ENCODE measurements around the gene FOXI2.

The FOXI2 gene

GRCh38 chr10:127736222-127736914 is 617 bp upstream of the FOXI2 start:
- Mint-ChIP-seq H3K4me3 (no peak overlapping the region), H3K27me3 (peaks cover 43% of the 10 kb centered on the region), H3K27ac (no peak overlapping the region)

DNA sequence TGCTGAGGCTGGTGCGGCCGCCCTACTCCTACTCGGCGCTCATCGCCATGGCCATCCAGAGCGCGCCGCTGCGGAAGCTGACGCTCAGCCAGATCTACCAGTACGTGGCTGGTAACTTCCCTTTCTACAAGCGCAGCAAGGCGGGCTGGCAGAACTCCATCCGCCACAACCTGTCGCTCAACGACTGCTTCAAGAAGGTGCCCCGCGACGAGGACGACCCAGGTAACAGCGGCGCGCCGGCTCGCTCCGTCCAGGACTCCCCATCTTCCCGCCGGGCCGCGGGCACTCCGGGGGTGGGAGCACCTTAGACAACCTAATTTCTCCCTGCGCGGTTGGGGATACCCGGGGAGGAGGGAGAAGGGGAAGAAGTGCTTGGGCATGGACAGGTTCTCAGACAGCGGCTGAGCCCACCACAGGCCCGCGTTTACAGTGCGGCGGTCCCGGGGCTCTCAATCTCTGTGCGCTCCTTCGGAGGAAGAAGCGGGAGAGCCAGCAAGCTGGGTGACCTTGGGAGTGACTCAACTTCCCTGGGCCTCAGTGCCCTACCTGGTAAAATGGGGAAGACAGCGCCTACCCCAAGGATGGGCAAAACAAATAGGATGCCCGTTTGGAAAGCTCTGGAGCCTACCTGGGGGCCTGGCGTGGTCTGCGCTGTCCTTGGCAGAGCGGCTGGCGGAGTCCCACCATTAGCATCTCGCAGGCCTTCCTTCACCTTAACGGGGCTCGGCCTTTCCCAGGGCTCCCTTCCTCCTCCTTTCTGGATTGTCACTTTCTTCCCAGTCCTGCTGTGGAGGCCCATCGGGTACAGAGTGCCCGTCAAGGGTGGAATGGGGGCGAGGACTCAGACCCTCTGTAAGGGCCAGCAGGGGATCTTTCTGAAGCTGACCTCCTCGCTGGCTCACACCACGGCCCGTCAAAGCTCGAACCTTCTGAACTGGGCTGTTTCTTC is 852 bp downstream of the FOXI2 start:
- Mint-ChIP-seq H3K4me3 (no peak overlapping the region), H3K27ac (no peak overlapping the region), H3K36me3 (ENCODE audit: low read depth) (no peaks in the 10 kb centered on the region), H3K4me1 (ENCODE audit: low read depth) (no peaks in the 10 kb centered on the region), H3K27me3 (peaks cover 43% of the 10 kb centered on the region), H3K9me3 (no peaks in the 10 kb centered on the region)

More at GRCh38 chr10:127736222-127736914, 617 bp upstream of the FOXI2 start:
- H3K4me1 Mint-ChIP-seq (ENCODE audit: low read depth), result no peaks in the 10 kb centered on the region
- H3K36me3 Mint-ChIP-seq (ENCODE audit: low read depth), result no peaks in the 10 kb centered on the region
- H3K9me3 Mint-ChIP-seq, result no peaks in the 10 kb centered on the region

GRCh38 chr10:127738512-127739424 is 1.8 kb downstream of the FOXI2 start:
- Mint-ChIP-seq H3K36me3 (ENCODE audit: low read depth) (no peaks in the 10 kb centered on the region), H3K9me3 (no peaks in the 10 kb centered on the region), H3K4me3 (no peak overlapping the region), H3K27ac (no peak overlapping the region), H3K27me3 (peaks cover 34% of the 10 kb centered on the region), H3K4me1 (ENCODE audit: low read depth) (no peaks in the 10 kb centered on the region)

DNA sequence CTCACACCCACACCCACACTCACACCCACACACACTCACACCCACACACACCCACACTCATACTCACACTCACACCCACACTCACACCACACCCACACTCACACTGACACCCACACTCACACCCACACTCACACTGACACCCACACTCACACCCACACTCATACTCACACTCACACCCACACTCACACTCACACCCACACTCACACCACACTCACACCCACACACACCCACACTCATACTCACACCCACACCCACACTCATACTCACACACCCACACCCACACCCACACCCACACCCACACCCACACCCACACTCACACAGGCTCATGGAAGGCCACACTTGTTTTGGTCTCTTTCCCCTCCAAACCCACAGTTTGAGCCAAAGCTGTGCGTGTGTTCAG is 2.9 kb downstream of the FOXI2 start:
- no peaks in the 10 kb centered on the region for H3K9me3 Mint-ChIP-seq
- H3K27ac Mint-ChIP-seq, result peak overlapping the region; percentile 40
- H3K4me1 Mint-ChIP-seq (ENCODE audit: low read depth), result no peaks in the 10 kb centered on the region

GRCh38 chr10:127740596-127740995 is 3.6 kb downstream of the FOXI2 start:
- Mint-ChIP-seq H3K4me1 (ENCODE audit: low read depth) (no peaks in the 10 kb centered on the region), H3K9me3 (no peaks in the 10 kb centered on the region), H3K4me3 (no peak overlapping the region), H3K27me3 (peaks cover 18% of the 10 kb centered on the region), H3K27ac (no peak overlapping the region), H3K36me3 (ENCODE audit: low read depth) (no peaks in the 10 kb centered on the region)

More for the DNA sequence above, 2.9 kb downstream of the FOXI2 start:
- Mint-ChIP-seq H3K36me3 (ENCODE audit: low read depth) (no peaks in the 10 kb centered on the region), H3K4me3 (no peak overlapping the region), H3K27me3 (peaks cover 22% of the 10 kb centered on the region)

DNA sequence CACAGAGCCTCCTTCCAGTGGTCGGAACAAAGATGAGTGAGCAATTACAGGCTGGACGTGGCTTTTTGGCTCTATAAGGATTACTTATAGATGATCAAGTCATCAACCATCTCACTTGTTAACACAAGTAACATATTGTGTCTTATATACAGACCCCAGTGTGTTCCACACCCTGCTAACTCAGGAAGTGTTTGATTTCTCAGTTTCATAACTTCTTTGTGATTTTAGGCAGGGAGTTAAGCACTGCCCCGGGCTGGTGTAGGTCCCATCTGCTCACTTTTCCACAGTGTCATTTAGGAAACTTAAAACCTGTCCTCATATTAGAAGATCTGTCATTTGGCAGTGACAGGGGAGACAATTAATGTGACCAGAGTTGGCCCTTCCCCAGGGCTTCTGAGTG is 6.2 kb downstream of the FOXI2 start:
- H3K27ac Mint-ChIP-seq, result no peak overlapping the region
- peaks cover 3% of the 10 kb centered on the region for H3K9me3 Mint-ChIP-seq
- no peaks in the 10 kb centered on the region for H3K4me1 Mint-ChIP-seq (ENCODE audit: low read depth)
- peaks cover 9% of the 10 kb centered on the region for H3K27me3 Mint-ChIP-seq
- no peaks in the 10 kb centered on the region for H3K36me3 Mint-ChIP-seq (ENCODE audit: low read depth)
- H3K4me3 Mint-ChIP-seq, result no peak overlapping the region

- H3K27ac Mint-ChIP-seq, result no peak overlapping the region
- no peak overlapping the region for H3K4me3 Mint-ChIP-seq
- H3K9me3 Mint-ChIP-seq, result peaks cover 7% of the 10 kb centered on the region
- H3K36me3 Mint-ChIP-seq (ENCODE audit: low read depth), result no peaks in the 10 kb centered on the region
- no peaks in the 10 kb centered on the region for H3K4me1 Mint-ChIP-seq (ENCODE audit: low read depth)
- H3K27me3 Mint-ChIP-seq, result peaks cover 12% of the 10 kb centered on the region
Measured at GRCh38 chr10:127744956-127745355, 8.0 kb downstream of the FOXI2 start.

DNA sequence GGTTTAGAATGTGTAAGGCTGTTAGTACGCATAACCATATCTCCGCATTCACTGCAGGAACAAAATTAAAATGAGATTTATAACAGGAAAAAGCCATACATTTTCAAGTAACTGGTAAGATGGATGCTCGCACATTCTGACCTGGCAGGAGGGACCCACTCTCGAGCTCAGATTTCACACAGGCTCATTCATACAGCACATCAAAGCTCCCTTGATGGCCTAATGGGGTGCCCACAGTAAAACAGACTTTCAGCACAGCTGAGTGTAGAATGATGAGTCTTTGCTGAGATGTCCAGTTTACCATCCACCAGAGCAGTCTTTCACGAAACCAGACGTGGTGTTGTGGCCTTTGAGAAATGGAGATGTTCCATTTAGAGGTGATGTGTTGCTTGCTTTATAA is 8.9 kb downstream of the FOXI2 start:
- peaks cover 7% of the 10 kb centered on the region for H3K9me3 Mint-ChIP-seq
- H3K27me3 Mint-ChIP-seq, result peaks cover 12% of the 10 kb centered on the region
- H3K27ac Mint-ChIP-seq, result no peak overlapping the region
- H3K4me1 Mint-ChIP-seq (ENCODE audit: low read depth), result no peaks in the 10 kb centered on the region
- no peaks in the 10 kb centered on the region for H3K36me3 Mint-ChIP-seq (ENCODE audit: low read depth)
- no peak overlapping the region for H3K4me3 Mint-ChIP-seq

DNA sequence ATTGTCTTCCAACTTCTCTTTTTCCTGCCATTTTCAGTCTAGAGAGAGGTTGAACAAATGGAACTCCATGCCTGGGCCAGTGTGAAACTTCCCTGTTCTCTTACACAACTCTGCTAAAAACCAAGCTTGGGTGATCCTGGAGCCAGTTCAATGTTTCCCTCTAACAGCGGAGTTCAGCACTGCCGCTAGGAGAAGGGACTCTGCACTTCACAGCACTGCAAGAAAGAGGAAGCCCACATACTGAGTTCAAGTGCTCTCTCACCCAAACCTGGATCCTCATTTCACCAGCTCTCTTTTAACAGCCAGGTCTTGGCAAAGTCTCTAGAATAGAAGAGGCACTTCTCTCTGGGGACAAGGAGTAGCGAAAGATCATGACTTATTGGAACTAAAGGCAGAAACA is 18.8 kb downstream of the FOXI2 start:
- no peaks in the 10 kb centered on the region for H3K36me3 Mint-ChIP-seq (ENCODE audit: low read depth)
- H3K4me3 Mint-ChIP-seq, result no peak overlapping the region
- H3K27me3 Mint-ChIP-seq, result peaks cover 8% of the 10 kb centered on the region
- no peaks in the 10 kb centered on the region for H3K9me3 Mint-ChIP-seq
- H3K4me1 Mint-ChIP-seq (ENCODE audit: low read depth), result no peaks in the 10 kb centered on the region
- H3K27ac Mint-ChIP-seq, result no peak overlapping the region

DNA sequence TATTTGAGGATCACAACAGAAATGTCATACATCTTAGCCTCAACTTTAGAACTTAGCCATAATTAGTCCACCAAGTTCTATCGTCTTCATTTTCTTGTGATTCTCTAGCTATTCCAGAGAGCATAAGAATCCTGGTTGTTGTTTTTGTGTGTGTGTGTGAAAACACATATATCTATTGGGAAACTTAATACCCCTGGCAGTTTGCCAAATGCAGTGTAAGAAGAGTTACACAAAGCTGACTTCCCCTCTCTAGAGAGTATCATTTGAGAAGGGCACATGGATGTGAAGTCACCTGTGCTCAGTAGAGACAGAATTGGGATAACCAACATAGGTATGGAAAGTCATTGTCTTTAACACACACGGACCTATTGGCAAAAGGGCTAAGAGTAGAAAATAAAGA is 19.3 kb downstream of the FOXI2 start:
- Mint-ChIP-seq H3K4me1 (ENCODE audit: low read depth) (no peaks in the 10 kb centered on the region), H3K27ac (no peak overlapping the region), H3K9me3 (no peaks in the 10 kb centered on the region)

GRCh38 chr10:127757033-127757432 is 20.0 kb downstream of the FOXI2 start:
- H3K27ac Mint-ChIP-seq, result no peak overlapping the region
- H3K4me3 Mint-ChIP-seq, result no peak overlapping the region
- H3K9me3 Mint-ChIP-seq, result no peaks in the 10 kb centered on the region
- H3K4me1 Mint-ChIP-seq (ENCODE audit: low read depth), result no peaks in the 10 kb centered on the region
- H3K36me3 Mint-ChIP-seq (ENCODE audit: low read depth), result no peaks in the 10 kb centered on the region
- H3K27me3 Mint-ChIP-seq, result peaks cover 8% of the 10 kb centered on the region

More for the DNA sequence above, 19.3 kb downstream of the FOXI2 start:
- Mint-ChIP-seq H3K36me3 (ENCODE audit: low read depth) (no peaks in the 10 kb centered on the region), H3K27me3 (peaks cover 8% of the 10 kb centered on the region), H3K4me3 (no peak overlapping the region)

DNA sequence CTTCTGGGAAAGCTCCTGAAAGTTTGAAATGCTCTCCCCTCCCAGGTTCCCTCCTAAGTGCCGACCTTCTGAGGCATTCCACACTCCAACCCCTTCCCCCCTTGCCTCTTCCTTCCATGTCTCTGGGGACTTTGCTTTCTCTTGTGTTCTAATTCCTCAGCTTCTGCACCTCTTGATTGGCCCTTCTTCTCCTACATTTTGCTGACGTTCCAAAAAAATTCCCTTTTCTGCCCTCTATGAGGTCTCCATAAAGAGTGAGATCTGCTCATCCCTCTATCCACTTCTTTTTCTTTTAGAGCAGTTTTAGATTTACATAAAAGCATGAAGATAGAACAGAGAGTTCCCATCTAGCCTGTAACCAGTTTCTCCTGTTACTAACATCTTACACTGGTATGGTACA is 22.3 kb downstream of the FOXI2 start:
- no peaks in the 10 kb centered on the region for H3K4me1 Mint-ChIP-seq (ENCODE audit: low read depth)

DNA sequence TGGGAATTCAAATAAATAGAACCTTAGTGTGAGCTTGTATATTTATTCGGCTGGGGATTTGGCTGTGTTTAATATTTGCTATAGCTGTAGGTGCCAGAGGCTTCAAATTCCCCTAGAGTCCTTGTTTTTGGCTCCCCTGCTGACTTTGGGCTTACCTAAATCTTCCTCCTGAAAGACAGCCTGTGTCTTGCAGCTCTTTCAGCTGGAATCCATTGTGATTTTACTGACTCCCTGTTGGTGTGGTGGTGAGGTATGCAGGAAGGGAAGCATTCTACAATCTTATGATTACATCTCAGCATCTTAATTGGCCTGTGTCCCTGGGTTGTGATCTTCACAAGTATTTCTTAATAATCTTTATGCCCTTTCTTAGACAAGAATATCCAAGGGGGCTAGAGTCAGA is 25.9 kb downstream of the FOXI2 start:
- H3K4me3 Mint-ChIP-seq, result no peak overlapping the region
- peaks cover 3% of the 10 kb centered on the region for H3K27me3 Mint-ChIP-seq
- no peaks in the 10 kb centered on the region for H3K9me3 Mint-ChIP-seq
- no peaks in the 10 kb centered on the region for H3K4me1 Mint-ChIP-seq (ENCODE audit: low read depth)
- no peak overlapping the region for H3K27ac Mint-ChIP-seq
- H3K36me3 Mint-ChIP-seq (ENCODE audit: low read depth), result no peaks in the 10 kb centered on the region

More for the DNA sequence above, 22.3 kb downstream of the FOXI2 start:
- H3K27ac Mint-ChIP-seq, result no peak overlapping the region
- H3K4me3 Mint-ChIP-seq, result no peak overlapping the region
- no peaks in the 10 kb centered on the region for H3K36me3 Mint-ChIP-seq (ENCODE audit: low read depth)
- H3K9me3 Mint-ChIP-seq, result no peaks in the 10 kb centered on the region
- H3K27me3 Mint-ChIP-seq, result peaks cover 3% of the 10 kb centered on the region

GRCh38 chr10:127774766-127775559 is 38.0 kb downstream of the FOXI2 start:
- Mint-ChIP-seq H3K27ac (no peak overlapping the region), H3K9me3 (no peaks in the 10 kb centered on the region), H3K4me1 (ENCODE audit: low read depth) (no peaks in the 10 kb centered on the region), H3K27me3 (no peaks in the 10 kb centered on the region), H3K36me3 (ENCODE audit: low read depth) (no peaks in the 10 kb centered on the region), H3K4me3 (no peak overlapping the region)
